Adrenal gland (tissue), 5 donors: ENCODE data around the gene PCGF1.

Experiments
- POLR2A ChIP-seq, 2 donors: fragments of 450-650 bp; IDR thresholded peaks; one replicate each; pipeline ENCODE4 v1.6.1; 2017; ENCODE audit warnings: antibody characterized with exemption in 2 of 2, mild to moderate bottlenecking in 2 of 2, moderate library complexity in 1 of 2
- TF ChIP-seq, protein P1 (sequence below), 6 experiments: fragments of 450-650 bp in 4 of 6; fragments of 200-600 bp in 2 of 6; sonication (generic) in 1 of 6; IDR thresholded peaks; 1 replicate in 5 of 6; 2 replicates in 1 of 6; pipeline versions ENCODE4 v1.5.1 to v1.8.0; 2016 to 2021; ENCODE audit warnings: antibody characterized with exemption in 6 of 6, mild to moderate bottlenecking in 2 of 6, moderate library complexity in 1 of 6
- donor health status: DM: no; HTN: no; CAD: no.

DNA sequence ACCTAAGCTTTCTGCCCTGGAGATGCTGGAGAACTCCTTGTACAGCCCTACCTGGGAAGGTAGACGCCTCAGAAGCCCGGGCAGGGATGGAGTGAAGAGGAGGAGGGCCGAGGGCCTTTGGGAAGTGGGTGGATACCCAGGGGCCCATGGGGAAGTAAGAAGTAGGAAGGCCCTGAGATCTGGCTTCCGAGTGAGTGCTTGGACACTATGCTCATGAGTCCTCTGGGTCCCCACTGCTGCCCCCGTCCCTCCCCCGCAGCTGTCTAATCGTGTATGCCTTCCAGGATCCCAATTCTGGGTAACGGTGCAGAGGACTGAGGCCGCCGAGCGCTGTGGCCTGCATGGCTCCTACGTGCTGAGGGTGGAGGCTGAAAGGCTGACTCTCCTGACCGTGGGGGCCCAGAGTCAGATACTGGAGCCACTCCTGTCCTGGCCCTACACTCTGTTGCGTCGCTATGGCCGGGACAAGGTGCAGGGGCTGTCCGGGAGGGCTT lies 48.2 kb upstream of the PCGF1 start:
- no peak for TF ChIP-seq POLR2A (IDR thresholded peaks at IDR 0.05)
- TF ChIP-seq, protein P1, sequence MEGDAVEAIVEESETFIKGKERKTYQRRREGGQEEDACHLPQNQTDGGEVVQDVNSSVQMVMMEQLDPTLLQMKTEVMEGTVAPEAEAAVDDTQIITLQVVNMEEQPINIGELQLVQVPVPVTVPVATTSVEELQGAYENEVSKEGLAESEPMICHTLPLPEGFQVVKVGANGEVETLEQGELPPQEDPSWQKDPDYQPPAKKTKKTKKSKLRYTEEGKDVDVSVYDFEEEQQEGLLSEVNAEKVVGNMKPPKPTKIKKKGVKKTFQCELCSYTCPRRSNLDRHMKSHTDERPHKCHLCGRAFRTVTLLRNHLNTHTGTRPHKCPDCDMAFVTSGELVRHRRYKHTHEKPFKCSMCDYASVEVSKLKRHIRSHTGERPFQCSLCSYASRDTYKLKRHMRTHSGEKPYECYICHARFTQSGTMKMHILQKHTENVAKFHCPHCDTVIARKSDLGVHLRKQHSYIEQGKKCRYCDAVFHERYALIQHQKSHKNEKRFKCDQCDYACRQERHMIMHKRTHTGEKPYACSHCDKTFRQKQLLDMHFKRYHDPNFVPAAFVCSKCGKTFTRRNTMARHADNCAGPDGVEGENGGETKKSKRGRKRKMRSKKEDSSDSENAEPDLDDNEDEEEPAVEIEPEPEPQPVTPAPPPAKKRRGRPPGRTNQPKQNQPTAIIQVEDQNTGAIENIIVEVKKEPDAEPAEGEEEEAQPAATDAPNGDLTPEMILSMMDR (IDR thresholded peaks at IDR 0.05), result no peak
